ENCODE data around the gene PROSER3. TPM values are rescaled to one million over a fixed set of nuclear protein-coding genes. Genes with fewer than 3 reads are reported as not detected.

The PROSER3 gene
- total and polyA plus RNA-seq, 9 of the 15 experiments (the other 6 are each of a cell fraction or from before 2014, with no cell fraction given): 1.0 to 39.5 (median 5.1) TPM

- POLR2A ChIA-PET: interaction anchor here (0.8 to 1.9 kb wide), 3 partner anchors 8 to 74 kb away, joined by 4 to 7 read pairs (median 5); no protein-coding TSS in a partner anchor
- BruUV-seq (replicated peaks): no TSS peak
- intact Hi-C loops (cut with micrococcal nuclease) (loop anchor here (10.0 kb wide), 1 partner anchor 101 kb away; the partner anchor contains the start of genes COX6B1 and ETV2), in situ Hi-C loops (cut with MboI) (no loop called here)
- peak overlapping the region; percentile 95 for H3K4me2 ChIP-seq (ENCODE audit: insufficient read depth, low read length)
- DNase-seq (ENCODE audit: extremely low read depth in 1 of 4, low spot score in 3 of 4): no peak
- no peaks in the 10 kb centered on the region for H4K20me1 ChIP-seq (replicated peaks; ENCODE audit: control insufficient read depth, insufficient read depth, low read length)
- H3K36me3 ChIP-seq (ENCODE audit: control insufficient read depth, insufficient read depth, low read length): peaks cover 19% of the 10 kb centered on the region; the same call in 1 of the 3 replicates
- H3K27ac ChIP-seq (ENCODE audit: extremely low read depth, low read depth, low read length): peak overlapping the region; percentile 62
- H3K9me1 ChIP-seq (ENCODE audit: control insufficient read depth, insufficient read depth, low read length): no peaks in the 10 kb centered on the region
- no peak for ATAC-seq
- peak overlapping the region; percentile 92 for H3K4me3 ChIP-seq
- no peak for FAIRE-seq
- H3K27me3 ChIP-seq (ENCODE audit: control insufficient read depth in 2 of 2, insufficient read depth in 2 of 2, low read length in 2 of 2): no peaks in the 10 kb centered on the region
- peaks cover 16% of the 10 kb centered on the region for H3K79me2 ChIP-seq (ENCODE audit: control insufficient read depth, insufficient read depth, low read length)
- TF ChIP-seq SETDB1 (IDR thresholded peaks at IDR 0.05; ENCODE audit: low read length): no peak
- TF ChIP-seq, protein P1, sequence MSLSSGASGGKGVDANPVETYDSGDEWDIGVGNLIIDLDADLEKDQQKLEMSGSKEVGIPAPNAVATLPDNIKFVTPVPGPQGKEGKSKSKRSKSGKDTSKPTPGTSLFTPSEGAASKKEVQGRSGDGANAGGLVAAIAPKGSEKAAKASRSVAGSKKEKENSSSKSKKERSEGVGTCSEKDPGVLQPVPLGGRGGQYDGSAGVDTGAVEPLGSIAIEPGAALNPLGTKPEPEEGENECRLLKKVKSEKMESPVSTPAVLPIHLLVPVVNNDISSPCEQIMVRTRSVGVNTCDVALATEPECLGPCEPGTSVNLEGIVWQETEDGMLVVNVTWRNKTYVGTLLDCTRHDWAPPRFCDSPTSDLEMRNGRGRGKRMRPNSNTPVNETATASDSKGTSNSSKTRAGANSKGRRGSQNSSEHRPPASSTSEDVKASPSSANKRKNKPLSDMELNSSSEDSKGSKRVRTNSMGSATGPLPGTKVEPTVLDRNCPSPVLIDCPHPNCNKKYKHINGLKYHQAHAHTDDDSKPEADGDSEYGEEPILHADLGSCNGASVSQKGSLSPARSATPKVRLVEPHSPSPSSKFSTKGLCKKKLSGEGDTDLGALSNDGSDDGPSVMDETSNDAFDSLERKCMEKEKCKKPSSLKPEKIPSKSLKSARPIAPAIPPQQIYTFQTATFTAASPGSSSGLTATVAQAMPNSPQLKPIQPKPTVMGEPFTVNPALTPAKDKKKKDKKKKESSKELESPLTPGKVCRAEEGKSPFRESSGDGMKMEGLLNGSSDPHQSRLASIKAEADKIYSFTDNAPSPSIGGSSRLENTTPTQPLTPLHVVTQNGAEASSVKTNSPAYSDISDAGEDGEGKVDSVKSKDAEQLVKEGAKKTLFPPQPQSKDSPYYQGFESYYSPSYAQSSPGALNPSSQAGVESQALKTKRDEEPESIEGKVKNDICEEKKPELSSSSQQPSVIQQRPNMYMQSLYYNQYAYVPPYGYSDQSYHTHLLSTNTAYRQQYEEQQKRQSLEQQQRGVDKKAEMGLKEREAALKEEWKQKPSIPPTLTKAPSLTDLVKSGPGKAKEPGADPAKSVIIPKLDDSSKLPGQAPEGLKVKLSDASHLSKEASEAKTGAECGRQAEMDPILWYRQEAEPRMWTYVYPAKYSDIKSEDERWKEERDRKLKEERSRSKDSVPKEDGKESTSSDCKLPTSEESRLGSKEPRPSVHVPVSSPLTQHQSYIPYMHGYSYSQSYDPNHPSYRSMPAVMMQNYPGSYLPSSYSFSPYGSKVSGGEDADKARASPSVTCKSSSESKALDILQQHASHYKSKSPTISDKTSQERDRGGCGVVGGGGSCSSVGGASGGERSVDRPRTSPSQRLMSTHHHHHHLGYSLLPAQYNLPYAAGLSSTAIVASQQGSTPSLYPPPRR (CRISPR knock-in tag; IDR thresholded peaks at IDR 0.05; ENCODE audit: borderline replicate concordance): no peak
- H3K4me1 ChIP-seq (replicated peaks in 1 of 2; ENCODE audit: control insufficient read depth in 2 of 2, insufficient read depth in 2 of 2, low read length in 2 of 2): peaks cover 27 to 42% of the 10 kb centered on the region in 2 experiments; a peak in 4 of 5 replicates
- peak overlapping the region; percentile 92 to 94 for H3K9ac ChIP-seq (ENCODE audit: insufficient read depth in 1 of 2, low read depth in 2 of 2, low read length in 2 of 2)
- WGBS (ENCODE audit: insufficient coverage, low coverage, missing lambda C conversion rate): 3% methylated on average over 4 of the region's 4 CpGs
- no peak overlapping the region for H2AFZ ChIP-seq (ENCODE audit: low read depth, low read length)
- CTCF ChIA-PET (ENCODE audit: low intra/inter-chr PET ratio): no interaction called here
- no peaks in the 10 kb centered on the region for H3K9me3 ChIP-seq (replicated peaks; ENCODE audit: control insufficient read depth, insufficient read depth, low read depth, low read length)
Observed at GRCh38 chr19:35746087-35746462, 11.9 kb upstream of the PROSER3 start.

All from K562 (cell line).